Measurements from ENCODE around the gene SAMD3.
"Not testable (repeated sequence)": the region's sequence is repeated elsewhere in the genome, so short reads cannot be mapped to it uniquely, and the experiment has no call there.

The SAMD3 gene

GRCh38 chr6:130222775-130223174, at the start of gene SAMD3:
TSS of gene SAMD3 (minus strand) at chr6:130222951. CDS start at chr6:130215273, 7,678 bp downstream.
- DNase-seq (ENCODE audit: low read depth in 2 of 2, low spot score in 1 of 2): no peak

GRCh38 chr6:130269969-130270635, 47.4 kb upstream of the SAMD3 start:
- no peak for DNase-seq (ENCODE audit: low read depth in 2 of 2, low spot score in 1 of 2)

DNA sequence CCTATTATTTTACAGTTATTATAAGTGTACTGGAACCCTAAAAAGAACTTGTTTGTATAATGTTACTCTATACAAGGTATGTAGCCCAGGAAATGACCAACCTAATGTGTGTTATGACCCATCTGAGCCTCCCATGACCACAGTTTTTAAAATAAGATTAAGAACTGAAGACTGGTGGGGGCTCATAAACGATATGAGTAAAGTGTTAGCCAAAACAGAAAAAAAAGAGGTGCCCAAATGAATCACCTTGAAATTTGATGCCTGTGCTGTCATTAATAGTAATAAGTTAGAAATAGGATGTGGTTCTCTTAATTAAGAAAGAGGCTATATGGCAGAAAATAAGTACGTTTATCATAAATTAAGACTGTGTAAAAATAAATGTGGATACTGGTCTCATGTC, 42.8 kb upstream of the SAMD3 start:
- DNase-seq (ENCODE audit: low read depth in 2 of 2, low spot score in 1 of 2): not testable (repeated sequence)

- DNase-seq (ENCODE audit: low read depth in 2 of 2, low spot score in 1 of 2): no peak
Measured at GRCh38 chr6:130262008-130262407, 39.3 kb upstream of the SAMD3 start.

DNA sequence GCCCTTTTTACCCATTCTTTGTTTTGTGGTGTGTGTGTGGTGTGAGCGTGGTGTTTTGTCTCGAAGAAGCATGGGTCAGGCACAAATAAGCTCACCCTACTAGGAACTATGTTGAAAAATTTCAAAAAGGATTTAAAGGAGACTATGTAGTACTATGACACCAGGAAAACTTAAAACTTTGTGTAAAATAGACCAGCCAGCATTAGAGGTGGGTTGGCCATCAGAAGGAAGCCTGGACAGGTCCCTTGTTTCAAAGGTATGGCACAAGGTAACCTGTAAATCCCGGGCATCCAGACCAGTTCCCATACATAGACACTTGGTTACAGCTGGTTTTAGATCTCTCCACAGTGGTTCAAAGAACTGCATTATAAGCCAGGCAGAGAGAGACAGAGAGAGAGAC, 38.8 kb upstream of the SAMD3 start:
- DNase-seq (ENCODE audit: low read depth in 2 of 2, low spot score in 1 of 2): not testable (repeated sequence)

DNA sequence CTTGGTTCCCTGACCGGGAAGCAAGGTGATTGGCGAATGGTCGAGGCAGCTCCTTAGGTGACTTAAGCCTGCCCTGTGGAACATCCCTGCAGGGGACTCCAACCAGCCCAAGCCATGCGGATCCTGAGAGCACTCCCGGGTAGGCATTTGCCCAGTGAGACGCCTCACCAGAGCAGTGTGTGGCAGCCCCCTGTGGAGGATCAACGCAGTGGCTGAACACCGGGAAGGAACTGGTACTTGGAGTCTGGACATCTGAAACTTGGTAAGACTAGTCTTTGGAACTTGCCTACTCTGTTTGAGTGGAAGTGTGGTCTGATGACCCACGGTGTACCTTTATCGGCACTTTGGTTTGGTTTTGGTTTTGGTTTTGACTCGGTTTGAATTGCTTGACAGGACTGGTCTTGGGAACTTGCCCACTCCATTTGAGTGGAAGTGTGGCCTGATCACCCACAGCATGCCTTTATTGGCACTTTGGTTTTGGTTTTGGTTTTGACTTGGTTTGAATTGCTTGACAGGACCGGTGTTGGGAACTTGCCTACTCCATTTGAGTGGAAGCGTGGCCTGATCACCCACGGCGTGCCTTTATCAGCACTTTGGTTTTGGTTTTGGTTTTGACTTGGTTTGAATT, 38.0 kb upstream of the SAMD3 start:
- not testable (repeated sequence) for DNase-seq (ENCODE audit: low read depth in 2 of 2, low spot score in 1 of 2)

- not testable (repeated sequence) for DNase-seq (ENCODE audit: low read depth in 2 of 2, low spot score in 1 of 2)
Measured at GRCh38 chr6:130260050-130260462, 37.3 kb upstream of the SAMD3 start.

DNA sequence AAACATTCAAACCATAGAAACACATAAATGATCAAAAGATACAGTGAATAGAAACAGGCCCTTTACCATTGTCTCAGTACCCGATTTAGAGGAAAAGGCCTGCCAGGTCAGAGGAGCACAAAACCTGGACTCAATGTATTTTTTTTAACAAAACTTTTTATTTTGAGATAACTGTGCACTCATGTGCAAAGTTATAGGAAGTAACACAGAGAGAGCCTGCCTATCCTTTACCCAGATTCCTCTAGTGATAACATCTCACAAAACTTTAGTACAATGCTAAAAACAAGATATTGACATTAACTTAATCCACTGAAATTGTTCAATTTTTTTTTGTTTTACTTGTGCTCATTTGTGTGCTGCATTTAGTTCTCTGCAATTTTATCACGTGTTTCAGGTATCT, 36.8 kb upstream of the SAMD3 start:
- no peak for DNase-seq (ENCODE audit: low read depth in 2 of 2, low spot score in 1 of 2)

DNA sequence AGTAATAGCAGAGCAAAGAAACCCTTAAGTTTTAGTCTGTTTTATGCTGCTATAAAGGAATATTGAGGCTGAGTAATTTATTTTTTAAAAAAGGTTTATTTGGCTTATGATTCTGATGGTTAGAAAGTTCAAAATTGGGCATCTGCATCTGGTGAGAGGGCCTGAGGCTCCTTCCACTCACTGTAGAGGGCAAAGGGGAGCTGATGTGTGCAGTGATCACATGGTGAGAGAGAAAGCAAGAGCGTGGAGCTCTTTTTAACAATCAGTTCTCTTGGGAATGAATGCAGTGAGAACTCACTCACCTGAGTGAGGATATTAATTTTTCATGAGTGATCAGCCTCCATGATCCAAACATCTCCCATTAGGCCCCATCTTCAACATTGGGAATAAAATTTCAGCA, 36.4 kb upstream of the SAMD3 start:
- no peak for DNase-seq (ENCODE audit: low read depth in 2 of 2, low spot score in 1 of 2)

DNA sequence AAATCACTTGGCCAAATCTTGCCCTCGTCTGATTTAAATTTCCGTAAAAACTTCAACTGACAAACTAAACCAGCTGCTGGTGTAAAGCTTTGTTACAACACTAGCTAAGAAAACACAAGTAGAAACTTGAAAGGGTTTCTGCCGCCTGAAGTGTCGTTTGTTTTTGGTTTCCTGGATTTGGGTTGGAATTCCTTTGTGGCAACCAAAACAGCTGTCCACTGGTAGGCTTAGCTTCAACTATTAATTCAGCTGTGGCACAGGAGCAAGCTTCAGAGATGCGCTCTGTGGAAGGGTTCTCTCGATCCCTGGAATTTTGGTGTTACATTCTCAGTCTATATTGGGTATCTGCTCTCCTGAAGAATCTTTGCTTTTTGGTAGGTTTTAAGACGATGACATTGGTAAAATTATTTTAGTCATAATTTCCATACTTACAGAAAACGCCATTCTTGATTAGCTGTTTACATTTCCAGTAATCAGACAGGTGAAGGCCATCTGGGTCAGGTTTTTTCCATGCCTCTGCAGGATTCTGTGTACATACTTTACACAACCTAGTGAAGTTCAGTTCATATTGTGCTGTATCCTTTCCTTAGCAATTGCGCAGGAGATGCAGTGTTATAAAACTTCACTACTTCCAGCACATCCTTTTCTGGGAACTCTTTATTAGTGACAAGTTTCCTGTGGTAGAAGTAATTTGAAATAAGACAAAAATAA, 29.9 kb upstream of the SAMD3 start:
- no peak for DNase-seq (ENCODE audit: low read depth in 2 of 2, low spot score in 1 of 2)

DNA sequence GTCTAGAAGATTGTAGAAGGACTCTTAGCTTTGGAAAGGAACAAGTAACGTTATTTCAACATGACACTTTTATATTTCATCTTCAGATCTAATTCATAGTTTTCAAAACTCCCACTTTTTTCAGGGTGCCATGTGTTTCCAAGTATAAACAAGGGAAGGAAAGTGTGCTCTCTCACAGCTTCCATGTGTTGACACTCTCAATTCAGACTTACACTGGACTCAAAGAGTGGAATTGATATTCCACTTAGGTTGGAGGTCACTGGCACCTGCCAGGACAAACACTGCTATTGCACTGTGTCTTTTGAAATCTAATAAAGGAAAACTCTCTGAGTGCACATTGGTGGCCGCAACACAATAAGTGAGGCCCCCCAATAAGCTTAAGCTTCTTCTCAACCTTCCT, 22.5 kb upstream of the SAMD3 start:
- DNase-seq (ENCODE audit: low read depth in 2 of 2, low spot score in 1 of 2): no peak

DNA sequence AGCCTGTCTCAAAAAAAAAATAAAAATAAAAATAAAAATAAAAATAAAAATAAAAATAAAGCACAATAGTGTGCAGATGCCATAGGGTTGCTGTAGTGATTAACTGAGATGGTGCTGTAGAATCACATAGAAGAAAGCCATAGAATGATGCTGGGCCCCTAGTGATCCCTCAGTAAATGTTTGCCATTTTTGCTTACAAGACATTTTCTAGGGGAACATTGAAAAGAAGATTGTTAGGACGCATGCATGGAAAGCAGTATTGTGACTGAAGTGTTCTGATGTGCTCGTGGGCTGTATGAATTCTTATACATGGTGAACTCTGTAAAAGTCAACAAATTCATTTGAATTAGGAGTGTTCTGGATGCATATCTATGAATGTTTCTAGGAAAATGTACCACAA, 22.0 kb upstream of the SAMD3 start:
- no peak for DNase-seq (ENCODE audit: low read depth in 2 of 2, low spot score in 1 of 2)

GRCh38 chr6:130240232-130240631, 17.5 kb upstream of the SAMD3 start:
- DNase-seq (ENCODE audit: low read depth in 2 of 2, low spot score in 1 of 2): no peak

DNA sequence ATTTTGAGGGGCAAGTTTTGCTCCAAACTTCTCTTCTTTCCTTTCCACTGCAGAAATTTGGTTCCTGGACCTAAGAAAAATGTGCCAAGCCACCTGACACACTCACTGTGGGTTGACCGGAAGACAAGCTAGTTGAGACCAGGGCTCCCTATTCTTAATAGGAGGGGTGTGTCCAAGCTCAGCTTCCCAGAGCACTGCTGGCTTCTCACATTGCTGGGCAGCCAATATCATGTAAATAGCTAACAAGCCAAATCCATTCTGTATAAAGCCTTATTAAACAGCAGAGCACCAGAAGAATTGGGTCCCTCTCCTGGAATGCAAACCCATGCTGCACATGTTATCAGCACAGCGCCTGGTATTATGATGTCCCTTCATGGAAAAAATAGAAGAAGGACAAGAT, 17.0 kb upstream of the SAMD3 start:
- no peak for DNase-seq (ENCODE audit: low read depth in 2 of 2, low spot score in 1 of 2)

DNA sequence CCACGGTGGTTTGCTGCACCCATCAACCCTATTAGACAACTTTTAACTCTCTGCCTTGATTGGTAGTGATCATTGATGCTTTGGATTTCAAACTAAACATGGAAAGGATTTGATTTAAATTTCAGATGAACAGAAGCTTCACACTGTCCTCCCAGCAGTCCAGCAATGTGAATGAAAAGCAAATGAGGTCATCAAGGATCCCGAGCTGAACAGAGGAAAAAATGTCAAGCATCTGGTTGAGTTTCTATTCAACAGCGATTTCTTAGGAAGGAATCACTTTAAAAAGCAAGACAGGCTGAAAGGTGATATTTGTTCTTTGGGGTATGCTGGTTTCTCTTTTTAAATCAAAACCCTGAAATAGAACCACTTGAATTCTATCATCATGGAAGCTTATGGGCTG, 10.6 kb upstream of the SAMD3 start:
- no peak for DNase-seq (ENCODE audit: low read depth in 2 of 2, low spot score in 1 of 2)

GRCh38 chr6:130230531-130230930, 7.8 kb upstream of the SAMD3 start:
- DNase-seq (ENCODE audit: low read depth in 2 of 2, low spot score in 1 of 2): not testable (repeated sequence)

DNA sequence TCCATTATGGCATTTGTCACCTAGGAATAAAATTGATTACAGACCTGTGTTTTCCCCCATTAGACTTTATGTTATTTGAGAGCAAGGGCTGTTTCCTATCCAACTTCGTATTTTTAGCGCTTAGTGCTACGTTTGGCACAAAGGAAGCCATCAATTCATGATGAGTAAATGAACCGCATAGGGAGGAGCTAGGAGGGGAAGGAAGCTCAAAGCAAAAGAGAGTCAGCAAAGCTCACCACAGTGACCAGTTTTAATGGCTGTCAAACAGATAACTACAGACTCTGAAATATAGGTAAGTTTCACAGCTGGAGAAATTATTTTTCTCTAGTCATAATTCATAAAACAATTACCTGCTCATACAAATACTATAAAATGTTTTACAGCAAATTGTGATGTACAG, 6.9 kb upstream of the SAMD3 start:
- DNase-seq (ENCODE audit: low read depth in 2 of 2, low spot score in 1 of 2): no peak

DNA sequence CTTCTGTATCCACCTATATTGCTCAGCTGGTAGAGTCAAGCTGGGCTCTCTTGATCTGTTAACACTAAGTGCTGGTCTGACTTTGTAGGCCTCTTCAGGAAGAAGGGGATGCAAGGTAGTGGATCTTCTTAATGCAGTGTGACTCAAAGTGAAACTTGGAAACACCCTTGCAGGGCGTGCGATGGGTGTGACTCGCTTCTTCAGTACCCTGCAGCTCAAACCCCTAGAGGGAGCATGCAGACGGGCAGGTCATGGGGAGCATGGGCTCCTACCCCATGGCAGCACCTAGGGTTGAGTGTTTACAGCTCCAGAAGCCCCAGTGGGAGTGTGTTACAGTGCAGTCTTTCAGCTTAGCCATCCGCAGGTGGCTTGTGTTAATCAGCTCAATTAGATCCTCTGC, 757 bp upstream of the SAMD3 start:
- DNase-seq (ENCODE audit: low read depth in 2 of 2, low spot score in 1 of 2): peak in 1 of 2 donors; percentile 46

DNA sequence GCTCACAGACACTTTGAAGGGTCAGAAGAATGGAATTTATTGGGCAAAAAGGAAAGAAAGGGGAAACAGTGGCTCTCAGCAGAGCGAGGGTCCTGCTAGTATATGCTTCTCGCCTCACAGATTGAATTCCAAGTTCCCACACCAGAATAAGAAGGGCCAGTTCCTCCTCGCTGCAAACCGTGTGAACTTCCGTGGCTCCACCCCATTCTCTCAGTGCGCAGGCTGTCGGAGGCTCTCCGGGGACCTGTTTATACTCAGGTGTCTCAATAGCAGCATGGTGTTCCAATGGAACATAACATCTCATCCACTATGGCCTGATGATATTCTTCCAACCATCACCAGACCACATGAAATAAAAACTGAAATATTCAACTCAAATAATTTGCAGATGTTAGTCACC, 4.6 kb downstream of the SAMD3 start:
- no peak for DNase-seq (ENCODE audit: low read depth in 2 of 2, low spot score in 1 of 2)

GRCh38 chr6:130216620-130217019, 6.1 kb downstream of the SAMD3 start:
- no peak for DNase-seq (ENCODE audit: low read depth in 2 of 2, low spot score in 1 of 2)

DNA sequence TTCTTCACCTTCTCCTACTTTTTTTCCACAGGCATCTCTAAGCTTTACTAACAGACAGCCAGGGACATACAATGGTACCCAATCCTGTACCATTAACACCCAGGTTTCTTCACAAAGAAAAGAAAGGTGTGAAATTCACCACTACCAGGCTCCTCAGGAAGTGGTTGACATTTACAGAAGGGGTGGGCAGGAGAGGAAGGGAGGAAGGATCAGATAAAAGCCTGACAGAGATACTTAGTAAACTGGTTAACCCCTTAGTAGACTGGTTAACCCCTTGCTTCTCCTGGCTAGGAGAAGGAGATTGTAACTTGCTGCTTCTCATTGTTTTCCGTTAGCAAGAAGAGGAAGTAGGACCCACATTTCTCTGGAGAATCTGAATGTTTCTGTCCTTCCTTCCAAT, 7.2 kb downstream of the SAMD3 start:
- peak in 1 of 2 donors; percentile 8 for DNase-seq (ENCODE audit: low read depth in 2 of 2, low spot score in 1 of 2)

- no peak for DNase-seq (ENCODE audit: low read depth in 2 of 2, low spot score in 1 of 2)
Measured at GRCh38 chr6:130212215-130212874, 10.4 kb downstream of the SAMD3 start.
